Measurements from ENCODE around the gene MIEN1.
"Not testable (repeated sequence)": the region's sequence is repeated elsewhere in the genome, so short reads cannot be mapped to it uniquely, and the experiment has no call there.

- TF ChIP-seq CTCF, EZH2 (IDR thresholded peaks at IDR 0.05): not testable (repeated sequence)
Observed at GRCh38 chr17:39711071-39711470, 19.3 kb downstream of the MIEN1 start.

All from neural progenitor cell (in vitro differentiated cells).